ENCODE results near the gene CENPW. TPM values are rescaled to one million over a fixed set of nuclear protein-coding genes. Genes with fewer than 3 reads are reported as not detected.

The CENPW gene
- polyA plus RNA-seq, 3 donors: 3.8 to 18.7 (median 17.6) TPM

GRCh38 chr6:126359936-126360537, 20.1 kb downstream of the CENPW start:
- no peak overlapping the region for H3K4me3 ChIP-seq (replicated peaks in 1 of 3; ENCODE audit: low read depth in 2 of 3, low read length in 3 of 3)
- no peak overlapping the region for H3K27ac ChIP-seq (ENCODE audit: low read depth in 1 of 2, low read length in 2 of 2)
- no peak for DNase-seq
- H3K4me2 ChIP-seq (replicated peaks; ENCODE audit: extremely low read depth, low read length, poor library complexity, severe bottlenecking): no peak overlapping the region
- no peaks in the 10 kb centered on the region for H4K20me1 ChIP-seq (ENCODE audit: insufficient read depth, low read length)
- TF ChIP-seq, protein P1, sequence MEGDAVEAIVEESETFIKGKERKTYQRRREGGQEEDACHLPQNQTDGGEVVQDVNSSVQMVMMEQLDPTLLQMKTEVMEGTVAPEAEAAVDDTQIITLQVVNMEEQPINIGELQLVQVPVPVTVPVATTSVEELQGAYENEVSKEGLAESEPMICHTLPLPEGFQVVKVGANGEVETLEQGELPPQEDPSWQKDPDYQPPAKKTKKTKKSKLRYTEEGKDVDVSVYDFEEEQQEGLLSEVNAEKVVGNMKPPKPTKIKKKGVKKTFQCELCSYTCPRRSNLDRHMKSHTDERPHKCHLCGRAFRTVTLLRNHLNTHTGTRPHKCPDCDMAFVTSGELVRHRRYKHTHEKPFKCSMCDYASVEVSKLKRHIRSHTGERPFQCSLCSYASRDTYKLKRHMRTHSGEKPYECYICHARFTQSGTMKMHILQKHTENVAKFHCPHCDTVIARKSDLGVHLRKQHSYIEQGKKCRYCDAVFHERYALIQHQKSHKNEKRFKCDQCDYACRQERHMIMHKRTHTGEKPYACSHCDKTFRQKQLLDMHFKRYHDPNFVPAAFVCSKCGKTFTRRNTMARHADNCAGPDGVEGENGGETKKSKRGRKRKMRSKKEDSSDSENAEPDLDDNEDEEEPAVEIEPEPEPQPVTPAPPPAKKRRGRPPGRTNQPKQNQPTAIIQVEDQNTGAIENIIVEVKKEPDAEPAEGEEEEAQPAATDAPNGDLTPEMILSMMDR (IDR thresholded peaks at IDR 0.05): no peak
- Mint-ChIP-seq H3K4me3 (no peak overlapping the region), H3K27ac (no peak overlapping the region), H3K36me3 (peaks cover 14 to 54% of the 10 kb centered on the region in 2 donors), H3K9me3 (peaks cover 0 to 13% (median 8%) of the 10 kb centered on the region in 7 donors), H3K4me1 (no peaks in the 10 kb centered on the region), H3K27me3 (ENCODE audit: low read depth in 3 of 3) (peaks cover 0 to 1% (median 1%) of the 10 kb centered on the region in 3 donors)
- intact Hi-C loops (cut with micrococcal nuclease): no loop called here
- no peaks in the 10 kb centered on the region for H3K4me1 ChIP-seq (ENCODE audit: control insufficient read depth in 1 of 2, insufficient read depth in 2 of 2, low read length in 2 of 2)
- H2AFZ ChIP-seq (ENCODE audit: insufficient read depth, low read depth, low read length, poor library complexity, severe bottlenecking): no peak overlapping the region
- no peaks in the 10 kb centered on the region for H3K27me3 ChIP-seq (ENCODE audit: control insufficient read depth in 2 of 2, insufficient read depth in 2 of 2, low read length in 2 of 2)
- no CpG with 5 or more reads among the region's 1 CpG for WGBS (ENCODE audit: insufficient coverage)
- no peaks in the 10 kb centered on the region for H3K79me2 ChIP-seq (ENCODE audit: insufficient read depth, low read length)
- H3K9ac ChIP-seq (ENCODE audit: insufficient read depth, low read length, poor library complexity, severe bottlenecking): no peak overlapping the region
- H3K36me3 ChIP-seq (replicated peaks in 1 of 2; ENCODE audit: control insufficient read depth in 1 of 2, insufficient read depth in 2 of 2, low read length in 2 of 2): no peaks in the 10 kb centered on the region
- peaks cover 0 to 4% of the 10 kb centered on the region in 2 donors for H3K9me3 ChIP-seq (replicated peaks in 1 of 2; ENCODE audit: control insufficient read depth in 1 of 2, insufficient read depth in 1 of 2, low read length in 2 of 2)

DNA sequence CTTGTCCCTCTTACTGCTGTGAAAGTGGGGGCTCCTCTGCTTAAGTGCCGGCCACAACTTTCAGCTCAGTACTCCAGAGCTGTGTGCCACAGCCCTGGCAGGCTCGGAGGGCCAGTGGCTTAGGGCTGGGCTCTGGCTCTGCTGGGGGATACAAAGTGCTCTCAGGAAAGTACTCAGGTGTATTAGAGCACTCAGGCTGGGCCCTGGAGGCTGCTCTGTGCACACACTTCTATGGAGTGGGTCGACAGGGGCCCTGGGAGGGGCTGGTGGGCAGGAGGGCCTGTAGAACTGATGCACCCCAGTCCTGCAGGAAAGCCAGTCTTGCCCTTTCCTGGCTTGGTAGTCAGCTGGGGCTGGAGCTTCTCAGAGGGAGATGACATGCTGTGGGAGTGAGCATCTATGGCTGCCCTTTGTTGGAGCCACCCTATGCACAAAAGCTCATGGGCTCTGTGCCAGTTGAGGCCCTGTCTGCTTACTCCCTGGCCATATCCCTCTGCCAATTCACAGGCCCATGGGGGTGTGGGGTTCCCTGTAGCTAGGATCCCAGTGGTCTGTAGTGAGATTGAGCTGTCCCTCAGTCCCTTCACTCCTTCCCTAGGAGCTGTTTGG, 22.0 kb downstream of the CENPW start:
- Histone ChIP-seq H3K4me2 (replicated peaks; ENCODE audit: extremely low read depth, low read length, poor library complexity, severe bottlenecking) (no peak overlapping the region), H3K9ac (ENCODE audit: insufficient read depth, low read length, poor library complexity, severe bottlenecking) (no peak overlapping the region), H3K4me3 (replicated peaks in 1 of 3; ENCODE audit: low read depth in 2 of 3, low read length in 3 of 3) (no peak overlapping the region), H3K36me3 (replicated peaks in 1 of 2; ENCODE audit: control insufficient read depth in 1 of 2, insufficient read depth in 2 of 2, low read length in 2 of 2) (no peaks in the 10 kb centered on the region), H2AFZ (ENCODE audit: insufficient read depth, low read depth, low read length, poor library complexity, severe bottlenecking) (no peak overlapping the region), H3K79me2 (ENCODE audit: insufficient read depth, low read length) (no peaks in the 10 kb centered on the region), H4K20me1 (ENCODE audit: insufficient read depth, low read length) (no peaks in the 10 kb centered on the region), H3K4me1 (ENCODE audit: control insufficient read depth in 1 of 2, insufficient read depth in 2 of 2, low read length in 2 of 2) (no peaks in the 10 kb centered on the region), H3K9me3 (replicated peaks in 1 of 2; ENCODE audit: control insufficient read depth in 1 of 2, insufficient read depth in 1 of 2, low read length in 2 of 2) (peaks cover 0 to 2% of the 10 kb centered on the region in 2 donors), H3K27me3 (ENCODE audit: control insufficient read depth in 2 of 2, insufficient read depth in 2 of 2, low read length in 2 of 2) (no peaks in the 10 kb centered on the region), H3K27ac (ENCODE audit: low read depth in 1 of 2, low read length in 2 of 2) (no peak overlapping the region)
- DNase-seq: no peak
- TF ChIP-seq, protein P1 (IDR thresholded peaks at IDR 0.05): no peak
- 93% methylated on average over 3 of the region's 3 CpGs for WGBS (ENCODE audit: insufficient coverage)
- peaks cover 13 to 52% of the 10 kb centered on the region in 2 donors for H3K36me3 Mint-ChIP-seq
- H3K4me3 Mint-ChIP-seq: no peak overlapping the region
- peaks cover 0 to 10% (median 8%) of the 10 kb centered on the region in 7 donors for H3K9me3 Mint-ChIP-seq
- no peak overlapping the region for H3K27ac Mint-ChIP-seq
- H3K4me1 Mint-ChIP-seq: no peaks in the 10 kb centered on the region
- H3K27me3 Mint-ChIP-seq (ENCODE audit: low read depth in 3 of 3): peaks cover 0 to 1% (median 1%) of the 10 kb centered on the region in 3 donors
- intact Hi-C loops (cut with micrococcal nuclease): no loop called here

Measured in CD14-positive monocyte (primary cell).